HepG2 (cell line): ENCODE measurements around the gene PRSS3. TPM values are rescaled to one million over a fixed set of nuclear protein-coding genes. Genes with fewer than 3 reads are reported as not detected.

Experiments used
- ATAC-seq: fragments of 200-7000 bp; cut with Tn5 transposase; 3 replicates; pipeline ENCODE4 v1.9.1; 2020; ENCODE audit warnings: mild to moderate bottlenecking, moderate library complexity
- BruUV-seq: library from RNA; stranded (reverse); fragments of 400-500 nt; replicated peaks from 2 replicates; lab custom pipeline; 2021; lab: Mats Ljungman, UMichigan
- CTCF ChIA-PET: fragments of 300-600 bp; formaldehyde crosslinking; extraction: SDS; loops from one replicate; lab custom pipeline; 2021; ENCODE audit warnings: low total read pairs, inconsistent platforms, low intra/inter-chr PET ratio; lab: Yijun Ruan, JAX
- POLR2A ChIA-PET: fragments of 350-600 bp; sonication (Branson Sonifier 250); formaldehyde crosslinking; loops from one replicate; lab custom pipeline; 2020; ENCODE audit warnings: antibody characterized with exemption, inconsistent platforms; lab: Yijun Ruan, JAX
- DNase-seq: peaks from one replicate; pipeline ENCODE4 v3.0.0-alpha.2; 2015; ENCODE audit warnings: low spot score
- FAIRE-seq: peaks from 3 replicates; lab custom pipeline; 2011; peaks lifted over from hg19 to GRCh38; lab: Jason Lieb, UNC
- H2AFZ ChIP-seq: one replicate; pipeline ENCODE4 v1.6.1; 2011; ENCODE audit warnings: low read length, inconsistent platforms
- H3K27ac ChIP-seq: fragments of 300-600 bp; 3 replicates; pipeline ENCODE4 v1.8.0; 2011; ENCODE audit warnings: mixed run types, mild to moderate bottlenecking, mixed read lengths, low read length, inconsistent platforms; ENCODE audit not compliant: insufficient read depth; ENCODE audit errors: extremely low read length
- H3K27me3 ChIP-seq, 2 experiments: fragments of 200-600 bp in 1 of 2; 2 replicates in 1 of 2; 3 replicates in 1 of 2; pipeline versions ENCODE4 v1.6.0 to v1.8.0; 2011; ENCODE audit warnings: low read length in 2 of 2, mild to moderate bottlenecking in 2 of 2, moderate library complexity in 2 of 2, inconsistent platforms in 1 of 2; ENCODE audit not compliant: insufficient read depth in 2 of 2, control insufficient read depth in 1 of 2
- H3K36me3 ChIP-seq, 2 experiments: fragments of 200-600 bp in 1 of 2; replicated peaks in 1 of 2; 2 replicates in 1 of 2; 3 replicates in 1 of 2; pipeline versions ENCODE4 v1.5.1 to v1.8.0; 2011; ENCODE audit warnings: low read length in 2 of 2, inconsistent platforms in 1 of 2; ENCODE audit not compliant: insufficient read depth in 2 of 2, control insufficient read depth in 1 of 2
- H3K4me1 ChIP-seq: 2 replicates; pipeline ENCODE4 v1.5.1; 2012; ENCODE audit warnings: low read length, inconsistent platforms; ENCODE audit not compliant: insufficient read depth
- H3K4me2 ChIP-seq: 2 replicates; pipeline ENCODE4 v1.6.0; 2011; ENCODE audit warnings: low read depth, low read length, inconsistent platforms
- H3K4me3 ChIP-seq, 3 experiments: fragments of 200-600 bp in 1 of 3; sonication (generic), shearing (Covaris generic) in 1 of 3; replicated peaks in 1 of 3; 2 replicates each; pipeline ENCODE4 v1.5.1; 2011 to 2016; ENCODE audit warnings: low read length in 3 of 3, inconsistent platforms in 2 of 3, low read depth in 2 of 3, mild to moderate bottlenecking in 2 of 3, control low read depth in 1 of 3, mixed read lengths in 1 of 3; ENCODE audit not compliant: insufficient read depth in 1 of 3
- H3K79me2 ChIP-seq: one replicate; pipeline ENCODE4 v1.6.1; 2011; ENCODE audit warnings: low read length, inconsistent platforms; ENCODE audit not compliant: insufficient read depth
- H3K9ac ChIP-seq: 2 replicates; pipeline ENCODE4 v1.6.0; 2011; ENCODE audit warnings: mild to moderate bottlenecking, low read depth, low read length, inconsistent platforms; ENCODE audit not compliant: insufficient read depth
- H3K9me3 ChIP-seq: 2 replicates; pipeline ENCODE4 v1.5.1; 2012; ENCODE audit warnings: mild to moderate bottlenecking, low read length
- H4K20me1 ChIP-seq: 2 replicates; pipeline ENCODE4 v1.6.0; 2011; ENCODE audit warnings: inconsistent platforms, mild to moderate bottlenecking, low read length, moderate library complexity; ENCODE audit not compliant: insufficient read depth
- BRF2 ChIP-seq: sonication (generic); formaldehyde crosslinking; IDR thresholded peaks from 2 replicates; pipeline ENCODE4 v1.8.1; 2022; ENCODE audit warnings: mild to moderate bottlenecking, missing genetic modification reagents
- CCDC6 ChIP-seq: sonication (generic); formaldehyde crosslinking; IDR thresholded peaks from 2 replicates; pipeline ENCODE4 v1.8.1; 2022; ENCODE audit warnings: mild to moderate bottlenecking, missing genetic modification reagents, moderate library complexity
- CHD2 ChIP-seq: IDR thresholded peaks from 2 replicates; pipeline ENCODE4 v1.6.1; 2011; ENCODE audit warnings: low read depth, low read length, improper control_type of control experiment
- GABPA ChIP-seq, 2 experiments: IDR thresholded peaks; 2 replicates each; pipeline ENCODE4 v1.6.1; 2011 to 2016; ENCODE audit warnings: low read depth in 2 of 2, low read length in 1 of 2, missing biosample characterization in 1 of 2, missing genetic modification characterization in 1 of 2
- HHEX ChIP-seq: IDR thresholded peaks from 2 replicates; pipeline ENCODE4 v1.6.1; 2016; ENCODE audit warnings: control low read depth
- MLLT10 ChIP-seq: sonication (generic); formaldehyde crosslinking; IDR thresholded peaks from 2 replicates; pipeline ENCODE4 v1.4.0; 2020; ENCODE audit warnings: missing genetic modification reagents
- NKX3-1 ChIP-seq: sonication (generic); formaldehyde crosslinking; IDR thresholded peaks from 2 replicates; pipeline ENCODE4 v1.5.0; 2020; ENCODE audit warnings: missing genetic modification reagents
- PBX2 ChIP-seq: IDR thresholded peaks from 2 replicates; pipeline ENCODE4 v1.6.1; 2016; ENCODE audit warnings: control low read depth
- TAF1 ChIP-seq: sonication (generic); formaldehyde crosslinking; IDR thresholded peaks from 2 replicates; pipeline ENCODE4 v1.4.0; 2020; ENCODE audit warnings: missing genetic modification reagents
- ZNF235 ChIP-seq: sonication (generic); formaldehyde crosslinking; IDR thresholded peaks from 2 replicates; pipeline ENCODE4 v1.8.1; 2023; ENCODE audit warnings: mild to moderate bottlenecking, missing genetic modification reagents, borderline replicate concordance
- ZNF382 ChIP-seq: sonication (generic); formaldehyde crosslinking; IDR thresholded peaks from 2 replicates; pipeline ENCODE4 v1.5.0; 2020; ENCODE audit warnings: missing genetic modification reagents, mild to moderate bottlenecking, borderline replicate concordance
- ZNF550 ChIP-seq: sonication (generic); formaldehyde crosslinking; IDR thresholded peaks from 2 replicates; pipeline ENCODE4 v1.4.0; 2020; ENCODE audit warnings: mild to moderate bottlenecking, missing genetic modification reagents, borderline replicate concordance
- ZNF672 ChIP-seq: sonication (generic); formaldehyde crosslinking; IDR thresholded peaks from 2 replicates; pipeline ENCODE4 v1.8.1; 2022; ENCODE audit warnings: missing genetic modification reagents
- WGBS: methylation state at CpG from one replicate; pipeline ENCODE4 v1.1.6; 2017; ENCODE audit warnings: low lambda C conversion rate; 5-methylcytosine and 5-hydroxymethylcytosine counted together
- in situ Hi-C: cut with HindIII; loops from 2 replicates; pipeline ENCODE4 v1.10.0; 2017; ENCODE audit warnings: low pct_unique_long_range_greater_than_20kb; ENCODE audit not compliant: extremely low pct_ligation_motif_present
- intact Hi-C: fragments of 100-400 bp; cut with micrococcal nuclease; formaldehyde crosslinking; loops from one replicate; pipeline ENCODE4 v1.10.0; 2022; ENCODE audit not compliant: unreplicated experiment
- polyA plus RNA-seq, 8 experiments: library from polyadenylated mRNA; depleted of rRNA in 3 of 8; stranded (reverse) in 7 of 8; unstranded in 1 of 8; fragments of >200 nt; fragmentation: Illumina TruSeq in 4 of 8; extraction: Trizol in 4 of 8; gene quantifications; 2 replicates each; pipeline versions ENCODE4 v1.2.1 to v1.2.3, GENCODE V29; 2011 to 2016; ENCODE audit warnings: low read depth in 4 of 8, missing spikeins in 1 of 8, mixed read lengths in 1 of 8; ENCODE audit not compliant: insufficient read depth in 1 of 8
- total RNA-seq, 5 experiments: library from RNA; depleted of rRNA; stranded (reverse); fragments of >200 nt; fragmentation: Illumina TruSeq; extraction: Trizol; gene quantifications; 2 replicates each; pipeline ENCODE4 v1.2.3, GENCODE V29; 2016; ENCODE audit warnings: low read depth in 1 of 5
- TF ChIP-seq, protein P1 (sequence below): sonication (generic); formaldehyde crosslinking; IDR thresholded peaks from 2 replicates; pipeline ENCODE4 v1.4.0; 2020; ENCODE audit warnings: mild to moderate bottlenecking, missing genetic modification reagents
- TF ChIP-seq, protein P2 (sequence below): sonication (generic); formaldehyde crosslinking; conservative IDR thresholded peaks from 2 replicates; pipeline ENCODE4 v1.4.0; 2020; ENCODE audit warnings: missing genetic modification reagents

Gene PRSS3
- total and polyA plus RNA-seq, 2 of the 13 experiments (the other 11 are each of a cell fraction or from before 2014, with no cell fraction given) = not detected

- TF ChIP-seq ZNF672 (no peak), ZNF235 (CRISPR knock-in tag) (no peak), PBX2 (CRISPR knock-in tag) (no peak), TAF1 (no peak), HHEX (no peak), GABPA (IDR thresholded peaks at IDR 0.05; ENCODE audit: low read depth, low read length) (no peak), GABPA (CRISPR knock-in tag; IDR thresholded peaks at IDR 0.05; ENCODE audit: low read depth) (no peak), NKX3-1 (CRISPR knock-in tag) (no peak), ZNF382 (CRISPR knock-in tag) (no peak), CCDC6 (CRISPR knock-in tag) (no peak), MLLT10 (CRISPR knock-in tag) (no peak), BRF2 (CRISPR knock-in tag) (no peak)
- TF ChIP-seq, all 625 proteins: peak for 0
Observed at GRCh38 chr9:33780276-33780675, 15.1 kb upstream of the PRSS3 start (continued).

GRCh38 chr9:33781736-33782135 lies 13.6 kb upstream of the PRSS3 start:
- H3K4me1 ChIP-seq = peaks cover 10% of the 10 kb centered on the region
- no peaks in the 10 kb centered on the region for H4K20me1 ChIP-seq
- DNase-seq (no peak), FAIRE-seq (no peak), ATAC-seq (no peak)
- peaks cover 0 to 7% of the 10 kb centered on the region in 2 experiments; a peak in 1 of 5 replicates for H3K27me3 ChIP-seq
- H3K79me2 ChIP-seq = no peaks in the 10 kb centered on the region
- 20% methylated on average over 1 of the region's 1 CpG for WGBS
- ChIA-PET POLR2A (no interaction called here), CTCF (no interaction called here)
- no TSS peak for BruUV-seq
- no peaks in the 10 kb centered on the region for H3K36me3 ChIP-seq
- no peak overlapping the region for H2AFZ ChIP-seq
- in situ Hi-C loops = no loop called here
- no peak overlapping the region for H3K9ac ChIP-seq
- no peak overlapping the region for H3K4me2 ChIP-seq
- H3K4me3 ChIP-seq = no peak overlapping the region
- no peaks in the 10 kb centered on the region for H3K9me3 ChIP-seq
- H3K27ac ChIP-seq = no peak overlapping the region
- intact Hi-C loops = no loop called here
- TF ChIP-seq, protein P1, sequence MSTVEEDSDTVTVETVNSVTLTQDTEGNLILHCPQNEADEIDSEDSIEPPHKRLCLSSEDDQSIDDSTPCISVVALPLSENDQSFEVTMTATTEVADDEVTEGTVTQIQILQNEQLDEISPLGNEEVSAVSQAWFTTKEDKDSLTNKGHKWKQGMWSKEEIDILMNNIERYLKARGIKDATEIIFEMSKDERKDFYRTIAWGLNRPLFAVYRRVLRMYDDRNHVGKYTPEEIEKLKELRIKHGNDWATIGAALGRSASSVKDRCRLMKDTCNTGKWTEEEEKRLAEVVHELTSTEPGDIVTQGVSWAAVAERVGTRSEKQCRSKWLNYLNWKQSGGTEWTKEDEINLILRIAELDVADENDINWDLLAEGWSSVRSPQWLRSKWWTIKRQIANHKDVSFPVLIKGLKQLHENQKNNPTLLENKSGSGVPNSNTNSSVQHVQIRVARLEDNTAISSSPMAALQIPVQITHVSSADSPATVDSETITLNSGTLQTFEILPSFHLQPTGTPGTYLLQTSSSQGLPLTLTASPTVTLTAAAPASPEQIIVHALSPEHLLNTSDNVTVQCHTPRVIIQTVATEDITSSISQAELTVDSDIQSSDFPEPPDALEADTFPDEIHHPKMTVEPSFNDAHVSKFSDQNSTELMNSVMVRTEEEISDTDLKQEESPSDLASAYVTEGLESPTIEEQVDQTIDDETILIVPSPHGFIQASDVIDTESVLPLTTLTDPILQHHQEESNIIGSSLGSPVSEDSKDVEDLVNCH (CRISPR knock-in tag) = no peak
- TF ChIP-seq, protein P2, sequence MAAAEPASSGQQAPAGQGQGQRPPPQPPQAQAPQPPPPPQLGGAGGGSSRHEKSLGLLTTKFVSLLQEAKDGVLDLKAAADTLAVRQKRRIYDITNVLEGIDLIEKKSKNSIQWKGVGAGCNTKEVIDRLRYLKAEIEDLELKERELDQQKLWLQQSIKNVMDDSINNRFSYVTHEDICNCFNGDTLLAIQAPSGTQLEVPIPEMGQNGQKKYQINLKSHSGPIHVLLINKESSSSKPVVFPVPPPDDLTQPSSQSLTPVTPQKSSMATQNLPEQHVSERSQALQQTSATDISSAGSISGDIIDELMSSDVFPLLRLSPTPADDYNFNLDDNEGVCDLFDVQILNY (CRISPR knock-in tag) = no peak
- TF ChIP-seq ZNF550 (CRISPR knock-in tag) (no peak), BRF2 (CRISPR knock-in tag) (no peak), CHD2 (no peak)
